ENCODE measurements around the gene MAP3K1.

Gene MAP3K1

GRCh38 chr5:56856541-56857178 is 41.3 kb downstream of the MAP3K1 start:
- H3K4me3 ChIP-seq (ENCODE audit: severe bottlenecking): no peak overlapping the region
- no peak for DNase-seq (ENCODE audit: low spot score)
- H3K9me3 ChIP-seq (ENCODE audit: severe bottlenecking): no peaks in the 10 kb centered on the region
- TF ChIP-seq CTCF (IDR thresholded peaks at IDR 0.05; ENCODE audit: poor library complexity, severe bottlenecking): peak; percentile 15
- H3K27ac ChIP-seq (ENCODE audit: poor library complexity, severe bottlenecking): no peak overlapping the region
- peaks cover 20% of the 10 kb centered on the region for H3K36me3 ChIP-seq (ENCODE audit: low read depth)
- no peaks in the 10 kb centered on the region for H3K27me3 ChIP-seq (ENCODE audit: insufficient read depth, poor library complexity, severe bottlenecking)
- ATAC-seq (ENCODE audit: low read depth): no peak
- peaks cover 8% of the 10 kb centered on the region for H3K4me1 ChIP-seq (ENCODE audit: insufficient read depth, poor library complexity, severe bottlenecking)

GRCh38 chr5:56858777-56859442 is 43.6 kb downstream of the MAP3K1 start:
- no peak overlapping the region for H3K4me3 ChIP-seq (ENCODE audit: severe bottlenecking)
- ATAC-seq (ENCODE audit: low read depth): no peak
- no peaks in the 10 kb centered on the region for H3K9me3 ChIP-seq (ENCODE audit: severe bottlenecking)
- no peak overlapping the region for H3K27ac ChIP-seq (ENCODE audit: poor library complexity, severe bottlenecking)
- TF ChIP-seq CTCF (IDR thresholded peaks at IDR 0.05; ENCODE audit: poor library complexity, severe bottlenecking): no peak
- H3K36me3 ChIP-seq (ENCODE audit: low read depth): peaks cover 23% of the 10 kb centered on the region
- no peaks in the 10 kb centered on the region for H3K27me3 ChIP-seq (ENCODE audit: insufficient read depth, poor library complexity, severe bottlenecking)
- DNase-seq (ENCODE audit: low spot score): no peak
- H3K4me1 ChIP-seq (ENCODE audit: insufficient read depth, poor library complexity, severe bottlenecking): no peaks in the 10 kb centered on the region

- Histone ChIP-seq H3K27ac (ENCODE audit: poor library complexity, severe bottlenecking) (no peak overlapping the region), H3K27me3 (ENCODE audit: insufficient read depth, poor library complexity, severe bottlenecking) (no peaks in the 10 kb centered on the region), H3K9me3 (ENCODE audit: severe bottlenecking) (no peaks in the 10 kb centered on the region), H3K4me1 (ENCODE audit: insufficient read depth, poor library complexity, severe bottlenecking) (no peaks in the 10 kb centered on the region), H3K36me3 (ENCODE audit: low read depth) (peaks cover 41% of the 10 kb centered on the region), H3K4me3 (ENCODE audit: severe bottlenecking) (no peak overlapping the region)
- no peak for DNase-seq (ENCODE audit: low spot score)
- TF ChIP-seq CTCF (IDR thresholded peaks at IDR 0.05; ENCODE audit: poor library complexity, severe bottlenecking): no peak
- peak; percentile 23; the same call in 1 of the 3 replicates for ATAC-seq (ENCODE audit: low read depth)
Observed at GRCh38 chr5:56861893-56862485, 46.6 kb downstream of the MAP3K1 start.

- Histone ChIP-seq H3K27me3 (ENCODE audit: insufficient read depth, poor library complexity, severe bottlenecking) (no peaks in the 10 kb centered on the region), H3K36me3 (ENCODE audit: low read depth) (peaks cover 49% of the 10 kb centered on the region), H3K4me3 (ENCODE audit: severe bottlenecking) (no peak overlapping the region), H3K4me1 (ENCODE audit: insufficient read depth, poor library complexity, severe bottlenecking) (no peaks in the 10 kb centered on the region), H3K27ac (ENCODE audit: poor library complexity, severe bottlenecking) (no peak overlapping the region), H3K9me3 (ENCODE audit: severe bottlenecking) (no peaks in the 10 kb centered on the region)
- DNase-seq (ENCODE audit: low spot score): no peak
- TF ChIP-seq CTCF (IDR thresholded peaks at IDR 0.05; ENCODE audit: poor library complexity, severe bottlenecking): no peak
- no peak for ATAC-seq (ENCODE audit: low read depth)
Observed at GRCh38 chr5:56862909-56863308, 47.6 kb downstream of the MAP3K1 start.

- ATAC-seq (ENCODE audit: low read depth) (no peak), DNase-seq (ENCODE audit: low spot score) (no peak)
- Histone ChIP-seq H3K36me3 (ENCODE audit: low read depth) (peaks cover 93% of the 10 kb centered on the region), H3K27ac (ENCODE audit: poor library complexity, severe bottlenecking) (no peak overlapping the region), H3K27me3 (ENCODE audit: insufficient read depth, poor library complexity, severe bottlenecking) (no peaks in the 10 kb centered on the region), H3K4me1 (ENCODE audit: insufficient read depth, poor library complexity, severe bottlenecking) (no peaks in the 10 kb centered on the region), H3K9me3 (ENCODE audit: severe bottlenecking) (no peaks in the 10 kb centered on the region), H3K4me3 (ENCODE audit: severe bottlenecking) (no peak overlapping the region)
- TF ChIP-seq CTCF (IDR thresholded peaks at IDR 0.05; ENCODE audit: poor library complexity, severe bottlenecking): no peak
Observed at GRCh38 chr5:56871777-56872176, 56.4 kb downstream of the MAP3K1 start.

Measured in RWPE2 (cell line).